Liver (tissue), 9 donors: Measurements from ENCODE around the gene IGF2. TPM values are rescaled to one million over a fixed set of nuclear protein-coding genes. Genes with fewer than 3 reads are reported as not detected.

Experiments used
- DNase-seq: peaks from one replicate; pipeline ENCODE4 v3.0.0-alpha.2; 2017; ENCODE audit warnings: low spot score
- H3K27ac ChIP-seq, 2 donors: one replicate each; pipeline ENCODE4 v1.7.0; 2013; ENCODE audit warnings: inconsistent platforms in 2 of 2, low read length in 2 of 2, control low read depth in 1 of 2, low read depth in 1 of 2, mild to moderate bottlenecking in 1 of 2
- H3K27me3 ChIP-seq, 4 donors: one replicate each; pipeline versions ENCODE4 v1.6.1 to v1.7.0; 2013; ENCODE audit warnings: low read length in 3 of 4, inconsistent platforms in 1 of 4, mild to moderate bottlenecking in 1 of 4, moderate library complexity in 1 of 4; ENCODE audit not compliant: control insufficient read depth in 4 of 4, insufficient read depth in 4 of 4
- H3K36me3 ChIP-seq, 4 donors: one replicate each; pipeline versions ENCODE4 v1.6.1 to v1.7.0; 2013; ENCODE audit warnings: low read length in 3 of 4, mild to moderate bottlenecking in 3 of 4, low read depth in 1 of 4, moderate library complexity in 1 of 4; ENCODE audit not compliant: control insufficient read depth in 4 of 4, insufficient read depth in 3 of 4
- H3K4me1 ChIP-seq, 4 donors: one replicate each; pipeline versions ENCODE4 v1.6.1 to v1.7.0; 2013; ENCODE audit warnings: low read length in 3 of 4, mild to moderate bottlenecking in 3 of 4, moderate library complexity in 1 of 4; ENCODE audit not compliant: control insufficient read depth in 4 of 4, insufficient read depth in 4 of 4
- H3K4me3 ChIP-seq, 3 donors: one replicate each; pipeline versions ENCODE4 v1.6.1 to v1.7.0; 2013; ENCODE audit warnings: low read length in 3 of 3, control low read depth in 1 of 3, low read depth in 1 of 3, mild to moderate bottlenecking in 1 of 3
- H3K9ac ChIP-seq, 2 donors: one replicate each; pipeline ENCODE4 v1.7.0; 2013; ENCODE audit warnings: low read length in 2 of 2, mild to moderate bottlenecking in 2 of 2, moderate library complexity in 2 of 2, control low read depth in 1 of 2, low read depth in 1 of 2
- H3K9me3 ChIP-seq, 4 donors: one replicate each; pipeline versions ENCODE4 v1.6.1 to v1.7.0; 2013; ENCODE audit warnings: low read length in 3 of 4; ENCODE audit not compliant: control insufficient read depth in 4 of 4
- ATF3 ChIP-seq: IDR thresholded peaks from 2 replicates; pipeline ENCODE4 v1.6.1; 2016; ENCODE audit warnings: antibody characterized with exemption
- EGR1 ChIP-seq, 2 donors: IDR thresholded peaks; 2 replicates each; pipeline ENCODE4 v1.6.1; 2016 to 2018; ENCODE audit warnings: antibody characterized with exemption in 2 of 2, low read depth in 2 of 2
- FOXA1 ChIP-seq: IDR thresholded peaks from 2 replicates; pipeline ENCODE4 v1.6.1; 2016; ENCODE audit warnings: antibody characterized with exemption
- GABPA ChIP-seq, 2 donors: IDR thresholded peaks in 1 of 2; conservative IDR thresholded peaks in 1 of 2; 2 replicates each; pipeline ENCODE4 v1.6.1; 2016; ENCODE audit warnings: antibody characterized with exemption in 2 of 2, mild to moderate bottlenecking in 1 of 2, moderate library complexity in 1 of 2
- HNF4A ChIP-seq, 2 donors: conservative IDR thresholded peaks; 2 replicates each; pipeline ENCODE4 v1.6.1; 2016; ENCODE audit warnings: antibody characterized with exemption in 2 of 2, mild to moderate bottlenecking in 2 of 2
- JUND ChIP-seq, 2 donors: IDR thresholded peaks; 2 replicates each; pipeline ENCODE4 v1.6.1; 2016; ENCODE audit warnings: antibody characterized with exemption in 2 of 2
- MAX ChIP-seq: IDR thresholded peaks from 2 replicates; pipeline ENCODE4 v1.6.1; 2016; ENCODE audit warnings: antibody characterized with exemption
- RAD21 ChIP-seq, 2 donors: IDR thresholded peaks; 2 replicates each; pipeline ENCODE4 v1.6.1; 2016; ENCODE audit warnings: antibody characterized with exemption in 2 of 2, mild to moderate bottlenecking in 2 of 2
- REST ChIP-seq: IDR thresholded peaks from 2 replicates; pipeline ENCODE4 v1.6.1; 2016; ENCODE audit warnings: antibody characterized with exemption, mild to moderate bottlenecking
- SP1 ChIP-seq: IDR thresholded peaks from 2 replicates; pipeline ENCODE4 v1.6.1; 2018; ENCODE audit warnings: antibody characterized with exemption, mild to moderate bottlenecking
- TAF1 ChIP-seq: conservative IDR thresholded peaks from 2 replicates; pipeline ENCODE4 v1.6.1; 2016; ENCODE audit warnings: antibody characterized with exemption, mild to moderate bottlenecking
- YY1 ChIP-seq: IDR thresholded peaks from 2 replicates; pipeline ENCODE4 v1.6.1; 2016; ENCODE audit warnings: antibody characterized with exemption, mild to moderate bottlenecking
- ZBTB33 ChIP-seq: IDR thresholded peaks from 2 replicates; pipeline ENCODE4 v1.6.1; 2016; ENCODE audit warnings: antibody characterized with exemption
- WGBS: extraction: QIAGEN DNeasy Blood & Tissue Kit; methylation state at CpG from one replicate; pipeline ENCODE4 v1.1.7; 2013; 5-methylcytosine and 5-hydroxymethylcytosine counted together
- polyA plus RNA-seq, 2 donors: library from polyadenylated mRNA; stranded (reverse) in 1 of 2; unstranded in 1 of 2; fragments of 200-250 nt in 1 of 2; fragments of >200 nt in 1 of 2; fragmentation: Nextera tagmentation in 1 of 2; extraction: Ambion mirVana in 1 of 2; gene quantifications; one replicate each; pipeline versions ENCODE4 v1.2.1 to v1.2.3, GENCODE V29; 2013 to 2015
- total RNA-seq, 2 donors: library from RNA; depleted of rRNA; stranded (reverse); fragments of >200 nt; gene quantifications; one replicate each; pipeline ENCODE4 v1.2.3, GENCODE V29; 2014
- donor health status: healthy.
- donor health status: healthy.
- donor health status: healthy.
- donor health status: healthy.
- donor health status: healthy.

IGF2 gene
- total and polyA plus RNA-seq, 4 donors, result 70.5 to 1,440 (median 192) TPM

GRCh38 chr11:2113776-2114175 lies 25.4 kb downstream of the IGF2 start (continued):
- no peak for TF ChIP-seq ZBTB33
- TF ChIP-seq YY1, result no peak
- no peak for TF ChIP-seq ATF3

GRCh38 chr11:2110521-2110920 lies 28.7 kb downstream of the IGF2 start:
- WGBS, result 92% methylated on average over 12 of the region's 12 CpGs
- no peak overlapping the region for H3K27ac ChIP-seq
- no peaks in the 10 kb centered on the region for H3K9me3 ChIP-seq
- no peaks in the 10 kb centered on the region for H3K36me3 ChIP-seq
- no peaks in the 10 kb centered on the region for H3K4me1 ChIP-seq
- no peak overlapping the region for H3K4me3 ChIP-seq
- H3K27me3 ChIP-seq, result no peaks in the 10 kb centered on the region
- no peak for DNase-seq
- H3K9ac ChIP-seq, result no peak overlapping the region
- TF ChIP-seq MAX (no peak), JUND (IDR thresholded peaks at IDR 0.05) (no peak), REST (no peak), GABPA (IDR thresholded peaks at IDR 0.05 in 1 of 2, conservative IDR thresholded peaks at IDR 0.05 in 1 of 2) (no peak), HNF4A (conservative IDR thresholded peaks at IDR 0.05) (no peak), ZBTB33 (no peak), EGR1 (IDR thresholded peaks at IDR 0.05; ENCODE audit: low read depth in 2 of 2) (no peak), RAD21 (IDR thresholded peaks at IDR 0.05) (no peak), TAF1 (no peak), FOXA1 (no peak), YY1 (no peak), SP1 (no peak)
